Ishikawa (cell line): ENCODE data around the gene FOXO6.

Source experiments
- CEBPB ChIP-seq: IDR thresholded peaks from 2 replicates; pipeline ENCODE4 v1.6.1; 2012
- CREB1 ChIP-seq: IDR thresholded peaks from 2 replicates; pipeline ENCODE4 v1.6.1; 2012; ENCODE audit warnings: low read depth
- EGR1 ChIP-seq: IDR thresholded peaks from 2 replicates; pipeline ENCODE4 v1.6.1; 2012
- EP300 ChIP-seq: IDR thresholded peaks from 2 replicates; pipeline ENCODE4 v1.6.1; 2012; ENCODE audit warnings: borderline replicate concordance
- FOXM1 ChIP-seq: IDR thresholded peaks from 2 replicates; pipeline ENCODE4 v1.6.1; 2012; ENCODE audit warnings: low read depth, borderline replicate concordance
- NFIC ChIP-seq: IDR thresholded peaks from 2 replicates; pipeline ENCODE4 v1.6.1; 2012
- RAD21 ChIP-seq: IDR thresholded peaks from 2 replicates; pipeline ENCODE4 v1.6.1; 2012; ENCODE audit warnings: low read depth
- TAF1 ChIP-seq: IDR thresholded peaks from 2 replicates; pipeline ENCODE4 v1.6.1; 2012; ENCODE audit warnings: low read depth, mild to moderate bottlenecking
- TCF12 ChIP-seq: IDR thresholded peaks from 2 replicates; pipeline ENCODE4 v1.6.1; 2012; ENCODE audit warnings: low read depth
- TEAD4 ChIP-seq: IDR thresholded peaks from 2 replicates; pipeline ENCODE4 v1.6.1; 2012
- YY1 ChIP-seq: IDR thresholded peaks from 2 replicates; pipeline ENCODE4 v1.6.1; 2012; ENCODE audit warnings: low read depth
- ZBTB7A ChIP-seq: IDR thresholded peaks from 2 replicates; pipeline ENCODE4 v1.6.1; 2012; ENCODE audit warnings: low read depth
- TF ChIP-seq, protein P1 (sequence below): IDR thresholded peaks from 2 replicates; pipeline ENCODE4 v1.6.1; 2012
- TF ChIP-seq, protein P2 (sequence below): IDR thresholded peaks from 2 replicates; pipeline ENCODE4 v1.6.1; 2012
- TF ChIP-seq, protein P3 (sequence below): IDR thresholded peaks from 2 replicates; pipeline ENCODE4 v1.6.1; 2012; ENCODE audit warnings: low read depth, mild to moderate bottlenecking

Gene FOXO6

DNA sequence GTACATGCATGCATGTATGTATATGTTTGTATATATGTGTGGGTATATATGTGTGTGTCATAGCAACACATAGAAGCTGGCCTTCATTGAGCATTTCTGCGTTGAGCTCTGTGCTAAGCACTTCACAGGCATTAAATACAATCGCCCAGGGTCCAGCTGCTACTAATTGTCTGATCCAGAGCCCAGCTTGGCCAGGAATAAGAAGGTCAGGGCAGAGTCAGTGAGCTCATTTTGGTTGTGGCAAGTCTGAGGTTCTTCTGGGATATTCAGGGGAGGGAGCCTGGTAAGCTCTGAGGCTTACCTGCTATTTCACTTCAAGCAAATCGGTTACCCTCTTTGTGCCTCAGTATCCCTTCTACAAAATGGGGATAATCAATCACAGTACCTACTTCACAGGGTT lies 59.6 kb downstream of the FOXO6 start:
- TF ChIP-seq, protein P1, sequence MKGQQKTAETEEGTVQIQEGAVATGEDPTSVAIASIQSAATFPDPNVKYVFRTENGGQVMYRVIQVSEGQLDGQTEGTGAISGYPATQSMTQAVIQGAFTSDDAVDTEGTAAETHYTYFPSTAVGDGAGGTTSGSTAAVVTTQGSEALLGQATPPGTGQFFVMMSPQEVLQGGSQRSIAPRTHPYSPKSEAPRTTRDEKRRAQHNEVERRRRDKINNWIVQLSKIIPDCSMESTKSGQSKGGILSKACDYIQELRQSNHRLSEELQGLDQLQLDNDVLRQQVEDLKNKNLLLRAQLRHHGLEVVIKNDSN: no peak
- TF ChIP-seq CEBPB (no peak), YY1 (no peak), EGR1 (no peak), TEAD4 (no peak), EP300 (no peak), NFIC (no peak), TAF1 (no peak), CREB1 (no peak), FOXM1 (no peak), ZBTB7A (no peak), TCF12 (no peak), RAD21 (no peak)
- TF ChIP-seq, protein P2, sequence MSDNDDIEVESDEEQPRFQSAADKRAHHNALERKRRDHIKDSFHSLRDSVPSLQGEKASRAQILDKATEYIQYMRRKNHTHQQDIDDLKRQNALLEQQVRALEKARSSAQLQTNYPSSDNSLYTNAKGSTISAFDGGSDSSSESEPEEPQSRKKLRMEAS: no peak
- TF ChIP-seq, protein P3, sequence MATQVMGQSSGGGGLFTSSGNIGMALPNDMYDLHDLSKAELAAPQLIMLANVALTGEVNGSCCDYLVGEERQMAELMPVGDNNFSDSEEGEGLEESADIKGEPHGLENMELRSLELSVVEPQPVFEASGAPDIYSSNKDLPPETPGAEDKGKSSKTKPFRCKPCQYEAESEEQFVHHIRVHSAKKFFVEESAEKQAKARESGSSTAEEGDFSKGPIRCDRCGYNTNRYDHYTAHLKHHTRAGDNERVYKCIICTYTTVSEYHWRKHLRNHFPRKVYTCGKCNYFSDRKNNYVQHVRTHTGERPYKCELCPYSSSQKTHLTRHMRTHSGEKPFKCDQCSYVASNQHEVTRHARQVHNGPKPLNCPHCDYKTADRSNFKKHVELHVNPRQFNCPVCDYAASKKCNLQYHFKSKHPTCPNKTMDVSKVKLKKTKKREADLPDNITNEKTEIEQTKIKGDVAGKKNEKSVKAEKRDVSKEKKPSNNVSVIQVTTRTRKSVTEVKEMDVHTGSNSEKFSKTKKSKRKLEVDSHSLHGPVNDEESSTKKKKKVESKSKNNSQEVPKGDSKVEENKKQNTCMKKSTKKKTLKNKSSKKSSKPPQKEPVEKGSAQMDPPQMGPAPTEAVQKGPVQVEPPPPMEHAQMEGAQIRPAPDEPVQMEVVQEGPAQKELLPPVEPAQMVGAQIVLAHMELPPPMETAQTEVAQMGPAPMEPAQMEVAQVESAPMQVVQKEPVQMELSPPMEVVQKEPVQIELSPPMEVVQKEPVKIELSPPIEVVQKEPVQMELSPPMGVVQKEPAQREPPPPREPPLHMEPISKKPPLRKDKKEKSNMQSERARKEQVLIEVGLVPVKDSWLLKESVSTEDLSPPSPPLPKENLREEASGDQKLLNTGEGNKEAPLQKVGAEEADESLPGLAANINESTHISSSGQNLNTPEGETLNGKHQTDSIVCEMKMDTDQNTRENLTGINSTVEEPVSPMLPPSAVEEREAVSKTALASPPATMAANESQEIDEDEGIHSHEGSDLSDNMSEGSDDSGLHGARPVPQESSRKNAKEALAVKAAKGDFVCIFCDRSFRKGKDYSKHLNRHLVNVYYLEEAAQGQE: no peak

DNA sequence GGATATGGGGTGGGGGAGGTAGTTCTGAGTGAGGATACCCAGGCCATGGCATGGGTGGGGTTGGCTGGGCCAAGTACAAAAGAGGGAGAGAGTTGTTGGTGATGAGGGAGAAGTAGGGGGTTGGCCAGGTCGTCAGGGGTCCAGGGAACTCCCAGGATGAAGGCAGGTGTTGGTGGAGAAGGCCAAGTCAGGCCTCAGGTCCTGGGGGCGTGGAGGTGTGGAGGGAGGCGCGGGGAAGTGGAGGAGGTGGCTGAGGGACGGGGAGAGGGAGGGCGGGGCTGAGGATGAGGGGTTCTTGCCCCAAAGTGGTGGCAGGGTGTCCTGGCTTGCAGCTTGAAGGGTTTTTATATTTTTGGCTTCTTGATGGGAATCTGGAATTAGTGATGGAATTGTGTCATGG lies 61.1 kb downstream of the FOXO6 start:
- TF ChIP-seq FOXM1 (no peak), YY1 (no peak), TAF1 (no peak), NFIC (no peak), EGR1 (no peak), TEAD4 (no peak), RAD21 (no peak)
- TF ChIP-seq, protein P2: no peak
- TF ChIP-seq, protein P1: no peak

DNA sequence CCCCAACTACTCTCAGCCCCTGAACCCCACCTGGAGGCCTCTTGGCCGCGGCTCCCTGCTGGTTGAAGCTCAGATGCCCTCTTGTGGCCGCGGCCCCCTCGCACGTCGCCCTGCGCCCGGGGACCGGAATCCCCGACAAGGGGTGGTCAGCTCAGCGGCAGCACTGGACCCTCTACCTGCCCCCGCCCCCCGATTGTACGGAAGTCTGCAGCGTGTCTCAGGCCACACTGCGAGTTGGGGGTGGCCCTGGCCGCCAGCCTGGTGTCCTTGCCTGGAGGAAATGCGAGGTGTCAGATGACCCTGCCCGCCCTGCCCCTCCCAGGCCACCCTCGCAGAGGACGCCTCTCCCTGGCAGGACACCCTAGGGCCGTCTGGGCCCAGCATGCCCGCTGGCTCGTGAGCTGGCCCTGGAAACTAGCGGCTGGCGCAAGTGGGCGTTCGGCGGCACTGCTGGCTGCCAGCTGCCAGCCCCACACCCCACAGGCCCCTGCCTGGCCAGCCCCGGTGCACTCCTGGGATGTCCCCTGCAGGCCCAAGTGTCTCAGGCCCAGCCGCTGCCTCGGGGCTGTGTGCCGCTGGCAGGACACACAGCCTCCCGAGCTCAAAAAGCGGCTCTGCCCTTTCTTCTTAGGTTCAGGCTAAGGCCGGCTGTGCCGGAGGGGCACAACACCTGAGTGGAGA lies 62.4 kb downstream of the FOXO6 start:
- TF ChIP-seq TAF1: no peak

DNA sequence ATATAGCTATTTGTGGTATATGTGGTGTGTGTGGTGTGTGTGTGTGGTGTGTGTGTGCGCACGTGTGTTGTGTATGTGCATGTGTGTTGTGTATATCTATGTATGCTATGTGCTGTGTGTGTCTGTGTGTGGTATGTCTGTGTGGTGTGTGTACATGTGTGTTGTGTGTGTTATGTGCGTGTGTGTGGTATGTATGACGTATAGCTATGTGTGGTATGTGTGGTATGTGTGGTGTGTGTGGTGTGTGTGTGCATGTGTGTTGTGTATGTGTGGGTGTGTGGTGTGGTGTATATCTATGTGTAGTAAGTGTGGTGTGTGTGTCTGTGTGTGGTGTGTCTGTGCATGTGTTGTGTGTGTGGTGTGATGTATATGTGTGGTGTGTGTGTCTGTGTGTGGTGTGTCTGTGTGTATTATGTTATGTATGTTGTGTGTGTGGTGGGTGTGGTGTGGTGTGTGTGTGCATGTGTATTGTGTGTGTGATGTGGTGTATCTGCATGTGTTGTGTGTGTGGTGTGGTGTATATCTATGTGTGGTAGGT lies 63.4 kb downstream of the FOXO6 start:
- no peak for TF ChIP-seq YY1
- TF ChIP-seq FOXM1: no peak

DNA sequence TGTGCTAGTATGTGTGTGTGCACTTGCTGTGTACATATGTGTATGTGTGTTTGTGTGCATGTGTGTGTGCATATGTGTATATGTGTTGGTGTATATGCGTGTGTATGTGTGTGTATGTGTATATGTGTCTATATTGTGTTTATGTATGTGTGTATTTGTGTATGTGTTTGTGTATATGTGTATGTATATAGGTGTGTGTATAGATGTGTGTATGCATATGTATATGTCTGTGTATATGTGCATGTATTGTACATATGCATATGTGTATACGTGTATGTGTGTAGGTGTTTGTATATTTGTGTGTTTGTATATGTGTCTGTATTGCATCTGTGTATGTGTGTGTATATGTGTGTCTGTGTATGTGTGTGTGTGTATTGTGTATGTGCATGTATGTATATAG lies 64.1 kb downstream of the FOXO6 start:
- no peak for TF ChIP-seq RAD21
- TF ChIP-seq YY1: no peak
- TF ChIP-seq CEBPB: no peak
- no peak for TF ChIP-seq ZBTB7A
- no peak for TF ChIP-seq NFIC
- no peak for TF ChIP-seq TCF12
- no peak for TF ChIP-seq FOXM1
- no peak for TF ChIP-seq CREB1
- TF ChIP-seq TEAD4: no peak
- no peak for TF ChIP-seq EP300
- TF ChIP-seq, protein P2: no peak
- TF ChIP-seq TAF1: no peak
- TF ChIP-seq EGR1: no peak
- TF ChIP-seq, protein P1: no peak
- TF ChIP-seq, protein P3: no peak
